ENCODE measurements around the gene CHRNA4. TPM values are rescaled to one million over a fixed set of nuclear protein-coding genes. Genes with fewer than 3 reads are reported as not detected.

Gene CHRNA4
- total and polyA plus RNA-seq, 9 of the 15 experiments (the other 6 are each of a cell fraction or from before 2014, with no cell fraction given) = not detected

DNA sequence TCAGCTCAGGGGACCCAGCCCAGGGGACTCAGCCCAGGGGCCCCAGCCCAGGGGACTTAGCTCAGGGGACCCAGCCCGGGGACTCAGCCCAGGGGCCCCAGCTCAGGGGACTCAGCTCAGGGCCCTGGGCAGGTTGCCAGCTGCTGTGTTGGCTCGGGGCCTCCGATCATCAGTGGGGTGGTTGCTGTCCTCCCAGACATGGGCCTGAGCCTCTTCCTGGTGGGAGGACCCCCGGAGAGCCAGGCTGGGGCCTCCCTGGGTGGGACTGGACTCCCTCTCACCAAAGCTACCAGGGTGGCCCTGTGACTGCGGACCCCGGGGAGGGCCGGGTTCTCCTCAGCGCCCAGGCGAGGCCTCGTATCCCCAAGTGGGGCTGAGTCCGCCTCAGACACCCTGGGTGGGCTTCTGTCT, 63.8 kb downstream of the CHRNA4 start:
- WGBS (ENCODE audit: insufficient coverage, low coverage, missing lambda C conversion rate) = 1% methylated on average over 10 of the region's 11 CpGs
- H3K4me3 ChIP-seq = no peak overlapping the region
- H3K4me1 ChIP-seq (replicated peaks in 1 of 2; ENCODE audit: control insufficient read depth in 2 of 2, insufficient read depth in 2 of 2, low read length in 2 of 2) = peaks cover 0 to 46% of the 10 kb centered on the region in 2 experiments; a peak in 2 of 5 replicates
- no peak overlapping the region for H3K4me2 ChIP-seq (ENCODE audit: insufficient read depth, low read length)
- no peak overlapping the region for H3K9ac ChIP-seq (ENCODE audit: insufficient read depth in 1 of 2, low read depth in 2 of 2, low read length in 2 of 2)
- no peaks in the 10 kb centered on the region for H3K9me3 ChIP-seq (replicated peaks; ENCODE audit: control insufficient read depth, insufficient read depth, low read depth, low read length)
- in situ Hi-C loops (cut with MboI) (no loop called here), intact Hi-C loops (cut with micrococcal nuclease) (no loop called here)
- H4K20me1 ChIP-seq (replicated peaks; ENCODE audit: control insufficient read depth, insufficient read depth, low read length) = 0 out of 2 replicates have a peak, but pooled peaks cover 12% of the 10 kb centered on the region
- FAIRE-seq (no peak), ATAC-seq (no peak), DNase-seq (ENCODE audit: extremely low read depth in 1 of 4, low spot score in 3 of 4) (no peak)
- H3K79me2 ChIP-seq (ENCODE audit: control insufficient read depth, insufficient read depth, low read length) = no peaks in the 10 kb centered on the region
- no peak overlapping the region for H2AFZ ChIP-seq (ENCODE audit: low read depth, low read length)
- no peaks in the 10 kb centered on the region for H3K36me3 ChIP-seq (ENCODE audit: control insufficient read depth, insufficient read depth, low read length)
- BruUV-seq (replicated peaks) = no TSS peak
- TF ChIP-seq SREBF2 (CRISPR knock-in tag; IDR thresholded peaks at IDR 0.05) (no peak), RHOXF2B (CRISPR knock-in tag; conservative IDR thresholded peaks at IDR 0.05) (no peak), ZBTB7A (IDR thresholded peaks at IDR 0.05; ENCODE audit: borderline replicate concordance, control insufficient read depth, low read depth, low read length) (no peak), ZNF175 (CRISPR knock-in tag; IDR thresholded peaks at IDR 0.05; ENCODE audit: low read depth) (no peak), SRF (CRISPR knock-in tag; IDR thresholded peaks at IDR 0.05) (no peak), MCM7 (IDR thresholded peaks at IDR 0.05) (no peak), NFIC (IDR thresholded peaks at IDR 0.05) (0 out of 2 replicates have a peak, but pooled peaks have one; percentile 13), BRD4 (IDR thresholded peaks at IDR 0.05) (no peak)
- TF ChIP-seq, protein P1, sequence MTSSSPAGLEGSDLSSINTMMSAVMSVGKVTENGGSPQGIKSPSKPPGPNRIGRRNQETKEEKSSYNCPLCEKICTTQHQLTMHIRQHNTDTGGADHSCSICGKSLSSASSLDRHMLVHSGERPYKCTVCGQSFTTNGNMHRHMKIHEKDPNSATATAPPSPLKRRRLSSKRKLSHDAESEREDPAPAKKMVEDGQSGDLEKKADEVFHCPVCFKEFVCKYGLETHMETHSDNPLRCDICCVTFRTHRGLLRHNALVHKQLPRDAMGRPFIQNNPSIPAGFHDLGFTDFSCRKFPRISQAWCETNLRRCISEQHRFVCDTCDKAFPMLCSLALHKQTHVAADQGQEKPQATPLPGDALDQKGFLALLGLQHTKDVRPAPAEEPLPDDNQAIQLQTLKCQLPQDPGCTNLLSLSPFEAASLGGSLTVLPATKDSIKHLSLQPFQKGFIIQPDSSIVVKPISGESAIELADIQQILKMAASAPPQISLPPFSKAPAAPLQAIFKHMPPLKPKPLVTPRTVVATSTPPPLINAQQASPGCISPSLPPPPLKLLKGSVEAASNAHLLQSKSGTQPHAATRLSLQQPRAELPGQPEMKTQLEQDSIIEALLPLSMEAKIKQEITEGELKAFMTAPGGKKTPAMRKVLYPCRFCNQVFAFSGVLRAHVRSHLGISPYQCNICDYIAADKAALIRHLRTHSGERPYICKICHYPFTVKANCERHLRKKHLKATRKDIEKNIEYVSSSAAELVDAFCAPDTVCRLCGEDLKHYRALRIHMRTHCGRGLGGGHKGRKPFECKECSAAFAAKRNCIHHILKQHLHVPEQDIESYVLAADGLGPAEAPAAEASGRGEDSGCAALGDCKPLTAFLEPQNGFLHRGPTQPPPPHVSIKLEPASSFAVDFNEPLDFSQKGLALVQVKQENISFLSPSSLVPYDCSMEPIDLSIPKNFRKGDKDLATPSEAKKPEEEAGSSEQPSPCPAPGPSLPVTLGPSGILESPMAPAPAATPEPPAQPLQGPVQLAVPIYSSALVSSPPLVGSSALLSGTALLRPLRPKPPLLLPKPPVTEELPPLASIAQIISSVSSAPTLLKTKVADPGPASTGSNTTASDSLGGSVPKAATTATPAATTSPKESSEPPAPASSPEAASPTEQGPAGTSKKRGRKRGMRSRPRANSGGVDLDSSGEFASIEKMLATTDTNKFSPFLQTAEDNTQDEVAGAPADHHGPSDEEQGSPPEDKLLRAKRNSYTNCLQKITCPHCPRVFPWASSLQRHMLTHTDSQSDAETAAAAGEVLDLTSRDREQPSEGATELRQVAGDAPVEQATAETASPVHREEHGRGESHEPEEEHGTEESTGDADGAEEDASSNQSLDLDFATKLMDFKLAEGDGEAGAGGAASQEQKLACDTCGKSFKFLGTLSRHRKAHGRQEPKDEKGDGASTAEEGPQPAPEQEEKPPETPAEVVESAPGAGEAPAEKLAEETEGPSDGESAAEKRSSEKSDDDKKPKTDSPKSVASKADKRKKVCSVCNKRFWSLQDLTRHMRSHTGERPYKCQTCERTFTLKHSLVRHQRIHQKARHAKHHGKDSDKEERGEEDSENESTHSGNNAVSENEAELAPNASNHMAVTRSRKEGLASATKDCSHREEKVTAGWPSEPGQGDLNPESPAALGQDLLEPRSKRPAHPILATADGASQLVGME (CRISPR knock-in tag; IDR thresholded peaks at IDR 0.05) = no peak
- H3K27me3 ChIP-seq (ENCODE audit: control insufficient read depth in 2 of 2, insufficient read depth in 2 of 2, low read length in 2 of 2) = peaks cover 12 to 38% of the 10 kb centered on the region in 2 experiments; a peak in 4 of 5 replicates
- no peak overlapping the region for H3K27ac ChIP-seq (ENCODE audit: extremely low read depth, low read depth, low read length)
- POLR2A ChIA-PET = interaction anchor here (1.0 kb wide), 2 partner anchors 10 to 15 kb away, joined by 3 to 4 read pairs; no protein-coding TSS in a partner anchor
- no peaks in the 10 kb centered on the region for H3K9me1 ChIP-seq (ENCODE audit: control insufficient read depth, insufficient read depth, low read length)
- CTCF ChIA-PET (ENCODE audit: low intra/inter-chr PET ratio) = no interaction called here

All from K562 (cell line).